PC-9 (cell line): Measurements from ENCODE around the gene LRIG1. TPM values are rescaled to one million over a fixed set of nuclear protein-coding genes. Genes with fewer than 3 reads are reported as not detected.

Experiments
- BruUV-seq: library from RNA; stranded (reverse); fragments of 400-500 nt; replicated peaks from 2 replicates; lab custom pipeline; 2021; lab: Mats Ljungman, UMichigan
- CTCF ChIA-PET: fragments of 300-600 bp; sonication (Branson Sonifier 250); formaldehyde crosslinking; loops from one replicate; lab custom pipeline; 2022; ENCODE audit warnings: antibody characterized with exemption; lab: Charles Lee
- POLR2A ChIA-PET: fragments of 300-600 bp; sonication (Branson Sonifier 250); formaldehyde crosslinking; loops from one replicate; lab custom pipeline; 2022; ENCODE audit warnings: antibody characterized with exemption; ENCODE audit not compliant: unreplicated experiment; lab: Charles Lee
- DNase-seq, 2 experiments: peaks; one replicate each; pipeline versions ENCODE4 v3.0.0 to v3.0.0-alpha.2; 2015 to 2022; ENCODE audit warnings: mixed read lengths in 1 of 2
- H2AFZ ChIP-seq: fragments of 200-600 bp; sonication (generic); 2 replicates; pipeline ENCODE4 v1.8.1; 2017; ENCODE audit warnings: antibody characterized with exemption
- H3F3A ChIP-seq: fragments of 200-600 bp; sonication (generic); 2 replicates; pipeline ENCODE4 v1.8.1; 2017; ENCODE audit warnings: antibody characterized with exemption, mild to moderate bottlenecking, low read depth; ENCODE audit not compliant: insufficient read depth
- H3K27ac ChIP-seq: fragments of 200-600 bp; sonication (generic); 2 replicates; pipeline ENCODE4 v1.6.1; 2016; ENCODE audit warnings: mixed run types
- H3K27me3 ChIP-seq: fragments of 200-600 bp; sonication (generic); 2 replicates; pipeline ENCODE4 v1.6.1; 2016; ENCODE audit warnings: low read depth, mixed run types; ENCODE audit not compliant: insufficient read depth
- H3K36me3 ChIP-seq: fragments of 200-600 bp; sonication (generic); 2 replicates; pipeline ENCODE4 v1.6.1; 2016; ENCODE audit warnings: low read depth, mixed run types
- H3K4me1 ChIP-seq: fragments of 200-600 bp; sonication (generic); replicated peaks from 2 replicates; pipeline ENCODE4 v1.6.1; 2016; ENCODE audit warnings: mixed run types; ENCODE audit not compliant: insufficient read depth
- H3K4me2 ChIP-seq: fragments of 200-600 bp; sonication (generic); 2 replicates; pipeline ENCODE4 v1.6.1; 2017; ENCODE audit warnings: mixed run types
- H3K4me3 ChIP-seq: fragments of 200-600 bp; sonication (generic); 2 replicates; pipeline ENCODE4 v1.6.1; 2016; ENCODE audit warnings: mixed run types
- H3K79me2 ChIP-seq: fragments of 200-600 bp; sonication (generic); 2 replicates; pipeline ENCODE4 v1.6.1; 2017; ENCODE audit warnings: low read depth, mixed run types
- H3K9me2 ChIP-seq: fragments of 200-600 bp; sonication (generic); 2 replicates; pipeline ENCODE4 v1.8.1; 2017; ENCODE audit warnings: mild to moderate bottlenecking; ENCODE audit not compliant: insufficient read depth
- H3K9me3 ChIP-seq: fragments of 200-600 bp; sonication (generic); 2 replicates; pipeline ENCODE4 v1.8.1; 2016; ENCODE audit warnings: low read depth; ENCODE audit not compliant: insufficient read depth
- H4K20me1 ChIP-seq: fragments of 200-600 bp; sonication (generic); 2 replicates; pipeline ENCODE4 v1.8.1; 2017; ENCODE audit not compliant: insufficient read depth
- CTCF ChIP-seq: fragments of 200-600 bp; sonication (generic); conservative IDR thresholded peaks from 2 replicates; pipeline ENCODE4 v1.6.1; 2017; ENCODE audit warnings: mixed run types, antibody characterized with exemption, mild to moderate bottlenecking, moderate library complexity
- EZH2 ChIP-seq: fragments of 200-600 bp; sonication (generic); IDR thresholded peaks from 2 replicates; pipeline ENCODE4 v1.8.0; 2017; ENCODE audit warnings: antibody characterized with exemption, low read depth
- intact Hi-C: fragments of 100-400 bp; cut with micrococcal nuclease; formaldehyde crosslinking; loops from one replicate; pipeline ENCODE4 v1.10.0; 2022; ENCODE audit not compliant: unreplicated experiment
- total RNA-seq: library from RNA; stranded (reverse); gene quantifications from 2 replicates; pipeline ENCODE4 v1.2.3, GENCODE V29; 2021

LRIG1 gene
- total RNA-seq, 1 experiment from 2014 or later = not detected

GRCh38 chr3:66434726-66435125, 66.1 kb downstream of the LRIG1 start:
- Histone ChIP-seq H3K27ac (no peak overlapping the region), H3K4me2 (no peak overlapping the region), H3F3A (no peaks in the 10 kb centered on the region), H3K27me3 (no peaks in the 10 kb centered on the region), H3K4me3 (no peak overlapping the region), H3K9me2 (no peaks in the 10 kb centered on the region), H2AFZ (no peak overlapping the region), H3K4me1 (no peaks in the 10 kb centered on the region), H4K20me1 (no peaks in the 10 kb centered on the region), H3K36me3 (no peaks in the 10 kb centered on the region), H3K9me3 (no peaks in the 10 kb centered on the region), H3K79me2 (no peaks in the 10 kb centered on the region)
- no peak for DNase-seq
- TF ChIP-seq EZH2 (no peak), CTCF (no peak)
- ChIA-PET CTCF (no interaction called here), POLR2A (no interaction called here)
- intact Hi-C loops = no loop called here
- no TSS peak for BruUV-seq

GRCh38 chr3:66433522-66433782, 67.4 kb downstream of the LRIG1 start:
- Histone ChIP-seq H3K79me2 (no peaks in the 10 kb centered on the region), H3K4me2 (no peak overlapping the region), H3K27me3 (no peaks in the 10 kb centered on the region), H3K36me3 (no peaks in the 10 kb centered on the region), H3F3A (no peaks in the 10 kb centered on the region), H3K9me2 (no peaks in the 10 kb centered on the region), H2AFZ (no peak overlapping the region), H3K4me3 (no peak overlapping the region), H3K4me1 (no peaks in the 10 kb centered on the region; the same call in 1 of the 2 replicates), H4K20me1 (no peaks in the 10 kb centered on the region), H3K27ac (no peak overlapping the region), H3K9me3 (no peaks in the 10 kb centered on the region)
- DNase-seq = no peak
- POLR2A ChIA-PET = no interaction called here
- BruUV-seq = no TSS peak
- CTCF ChIA-PET = no interaction called here
- intact Hi-C loops = no loop called here
- TF ChIP-seq EZH2 = no peak
- no peak for TF ChIP-seq CTCF

GRCh38 chr3:66432767-66433521, 67.9 kb downstream of the LRIG1 start:
- Histone ChIP-seq H3K79me2 (no peaks in the 10 kb centered on the region), H3K4me1 (no peaks in the 10 kb centered on the region; the same call in 1 of the 2 replicates), H4K20me1 (no peaks in the 10 kb centered on the region), H2AFZ (no peak overlapping the region), H3K4me3 (no peak overlapping the region), H3K4me2 (no peak overlapping the region), H3K36me3 (no peaks in the 10 kb centered on the region), H3K9me3 (no peaks in the 10 kb centered on the region), H3K27ac (no peak overlapping the region), H3F3A (no peaks in the 10 kb centered on the region), H3K9me2 (no peaks in the 10 kb centered on the region), H3K27me3 (no peaks in the 10 kb centered on the region)
- CTCF ChIA-PET = no interaction called here
- no peak for DNase-seq
- POLR2A ChIA-PET = no interaction called here
- no TSS peak for BruUV-seq
- intact Hi-C loops = no loop called here
- TF ChIP-seq EZH2 = no peak
- no peak for TF ChIP-seq CTCF
